HG02870 (cell line): ENCODE results near the gene EMD.
"Not testable (repeated sequence)": the region's sequence is repeated elsewhere in the genome, so short reads cannot be mapped to it uniquely, and the experiment has no call there.

Source experiments
- ATAC-seq: cut with Tn5 transposase; IDR thresholded peaks from one replicate; pipeline ENCODE4 v1.9.1; 2021; ENCODE audit warnings: mild to moderate bottlenecking, moderate library complexity; ENCODE audit not compliant: unreplicated experiment

Gene EMD

DNA sequence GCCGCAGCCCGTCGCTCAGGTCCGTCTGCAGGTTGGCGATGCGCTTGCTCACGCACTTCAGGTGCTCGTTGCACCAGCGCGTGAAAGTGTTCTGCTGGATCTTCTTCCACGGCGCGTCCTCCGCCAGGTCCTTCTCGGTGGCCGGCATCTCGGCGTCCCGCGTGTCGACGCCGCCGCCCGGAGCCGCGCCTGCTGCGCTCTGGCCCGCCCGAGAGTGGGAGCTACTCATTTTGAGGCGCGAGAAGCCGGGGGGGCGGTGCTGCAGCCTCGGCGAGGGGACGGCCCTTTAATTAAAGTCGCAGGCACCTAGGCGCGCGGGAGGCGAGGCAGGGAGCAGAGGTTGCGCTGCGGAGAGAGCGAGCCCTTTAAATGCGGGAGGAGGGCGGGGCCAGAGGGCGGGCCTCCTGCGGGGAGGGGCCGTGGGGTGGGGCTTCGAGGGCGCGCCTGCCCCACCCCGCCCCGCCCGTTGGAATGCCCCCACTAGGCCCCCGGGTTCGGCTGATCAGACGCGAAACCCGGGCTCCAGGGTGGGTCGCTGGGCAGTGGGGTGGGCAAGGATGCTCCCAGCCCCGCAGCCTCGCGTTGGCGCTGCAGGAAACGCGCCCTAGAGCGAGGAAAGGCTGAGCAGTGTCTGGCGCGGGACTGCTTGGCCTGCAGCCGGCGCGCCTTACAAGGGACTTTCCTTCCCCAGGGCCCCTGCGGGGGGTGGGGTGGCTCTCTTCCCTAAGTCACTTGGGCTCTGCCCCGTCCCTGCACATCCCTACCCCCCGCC, 7.9 kb upstream of the EMD start:
- ATAC-seq, result peak; percentile 46

DNA sequence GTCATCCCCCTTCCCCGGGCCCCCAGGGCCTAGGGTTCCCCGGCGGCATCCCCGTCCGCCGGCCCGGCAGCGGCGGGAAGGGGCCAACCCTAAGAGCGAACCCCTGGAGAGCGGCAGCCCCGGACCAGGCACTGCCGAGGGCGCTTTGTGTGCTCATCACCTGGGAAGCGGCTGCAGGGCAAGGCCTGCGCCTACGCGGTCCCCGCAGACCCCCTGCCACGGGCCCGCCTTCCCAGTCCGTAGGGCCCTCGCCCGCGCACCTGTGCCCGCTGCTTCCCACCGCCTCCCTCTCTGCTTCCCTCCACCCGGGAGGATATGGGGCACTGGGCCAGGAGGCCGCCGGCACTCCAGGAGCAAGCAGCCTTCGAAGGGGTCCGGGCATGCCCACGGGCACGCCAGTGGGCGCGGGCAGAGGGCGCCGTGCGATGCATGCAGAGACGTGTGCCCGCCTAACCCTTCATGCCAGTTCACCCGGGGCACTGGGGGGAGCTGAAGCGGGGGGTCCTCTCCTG, 7.2 kb upstream of the EMD start:
- ATAC-seq, result no peak

- ATAC-seq, result no peak
Observed at GRCh38 chrX:154372612-154373022, 6.5 kb upstream of the EMD start.

DNA sequence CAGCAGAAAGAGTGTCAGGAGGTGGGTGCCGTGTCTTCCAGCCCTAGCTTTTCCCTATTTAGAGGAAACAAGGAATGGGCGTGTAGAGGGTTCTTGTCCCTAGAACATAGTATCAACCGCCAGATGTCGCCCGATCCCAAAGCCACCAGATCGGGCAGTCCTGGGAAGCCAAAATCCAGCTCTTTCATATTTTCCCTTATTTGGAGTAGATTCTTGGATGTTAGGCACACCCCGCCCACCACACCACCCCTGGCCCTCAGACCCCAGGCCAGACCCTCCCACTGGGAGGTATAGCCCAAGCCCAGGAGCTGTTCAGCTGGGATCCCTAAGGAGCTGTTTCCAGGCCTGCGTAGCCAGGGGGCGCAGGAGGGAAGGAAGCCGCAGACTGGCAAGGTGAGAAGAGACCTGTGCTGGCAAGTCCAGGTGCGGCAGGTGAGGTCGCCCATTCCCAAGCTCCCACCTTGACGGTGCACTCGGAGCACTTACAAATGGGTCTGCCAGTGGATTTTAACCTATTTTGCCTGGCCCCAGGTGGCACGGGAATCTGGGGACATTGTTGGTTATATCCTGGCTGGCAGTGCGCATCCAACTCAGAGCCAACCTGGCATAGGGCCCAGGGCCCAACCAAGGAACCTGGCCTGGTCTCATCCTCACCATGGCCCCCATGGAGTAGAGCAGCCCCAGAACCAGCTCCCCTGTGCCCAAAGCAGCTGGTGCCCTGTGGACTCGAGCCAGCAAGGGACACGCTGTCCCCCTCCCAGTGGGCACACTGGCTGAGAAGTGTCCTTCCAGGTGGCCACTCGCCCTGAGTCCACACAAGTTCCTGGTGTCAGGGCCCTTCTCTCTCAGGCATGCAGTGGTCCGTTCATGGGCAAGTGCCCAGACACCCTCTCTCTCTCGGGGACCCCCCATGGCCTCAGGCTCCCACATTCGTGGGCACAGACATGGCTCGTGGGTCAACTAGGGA, 5.5 kb upstream of the EMD start:
- ATAC-seq, result no peak

- no peak for ATAC-seq
Observed at GRCh38 chrX:154374313-154375155, 4.6 kb upstream of the EMD start, which contains the start of gene FLNA. Gene FLNA (minus strand): TSS chrX:154374634. CDS start chrX:154371245, 3,389 bp downstream.

GRCh38 chrX:154375156-154375504, 4.0 kb upstream of the EMD start:
- ATAC-seq, result no peak

DNA sequence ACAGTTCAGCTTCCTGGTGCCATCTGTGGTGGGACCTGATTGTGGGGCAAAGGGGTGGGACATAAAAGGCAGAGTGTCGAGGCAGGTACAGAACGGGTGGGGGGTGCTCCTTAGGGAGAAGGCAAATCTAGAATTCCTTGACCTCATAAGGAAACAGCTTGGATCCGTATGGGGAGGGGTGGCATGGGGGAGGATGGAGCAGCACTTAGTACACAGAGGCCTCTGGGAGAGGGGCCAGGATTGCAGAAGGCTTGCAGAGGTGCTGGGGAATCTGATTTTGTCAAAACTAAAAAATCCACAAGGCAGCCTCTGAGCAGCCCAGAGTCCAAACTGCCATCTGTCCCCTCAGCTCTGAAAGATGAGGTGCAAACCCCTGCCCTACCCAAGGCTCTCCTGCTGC, 2.3 kb upstream of the EMD start:
- no peak for ATAC-seq

GRCh38 chrX:154378059-154378798, 866 bp upstream of the EMD start:
- peak; percentile 2 for ATAC-seq

GRCh38 chrX:154379569-154379951, 465 bp downstream of the EMD start:
- peak; percentile 0 for ATAC-seq

DNA sequence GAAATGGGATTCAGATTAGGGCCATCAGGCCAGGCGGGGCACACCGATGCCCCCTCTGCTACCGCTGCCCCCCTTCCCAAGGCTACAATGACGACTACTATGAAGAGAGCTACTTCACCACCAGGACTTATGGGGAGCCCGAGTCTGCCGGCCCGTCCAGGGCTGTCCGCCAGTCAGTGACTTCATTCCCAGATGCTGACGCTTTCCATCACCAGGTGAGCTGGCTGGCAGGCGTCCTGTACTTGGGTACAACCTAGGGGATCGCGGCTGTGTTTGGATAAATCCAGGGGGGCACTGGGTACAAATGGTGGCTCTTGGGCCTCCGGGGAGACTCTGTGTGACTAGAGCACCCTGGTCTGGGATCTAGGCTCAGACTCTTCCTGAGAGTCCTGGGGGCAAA, 1.1 kb downstream of the EMD start:
- ATAC-seq, result no peak

GRCh38 chrX:154380787-154381186, 1.7 kb downstream of the EMD start:
- ATAC-seq, result no peak

DNA sequence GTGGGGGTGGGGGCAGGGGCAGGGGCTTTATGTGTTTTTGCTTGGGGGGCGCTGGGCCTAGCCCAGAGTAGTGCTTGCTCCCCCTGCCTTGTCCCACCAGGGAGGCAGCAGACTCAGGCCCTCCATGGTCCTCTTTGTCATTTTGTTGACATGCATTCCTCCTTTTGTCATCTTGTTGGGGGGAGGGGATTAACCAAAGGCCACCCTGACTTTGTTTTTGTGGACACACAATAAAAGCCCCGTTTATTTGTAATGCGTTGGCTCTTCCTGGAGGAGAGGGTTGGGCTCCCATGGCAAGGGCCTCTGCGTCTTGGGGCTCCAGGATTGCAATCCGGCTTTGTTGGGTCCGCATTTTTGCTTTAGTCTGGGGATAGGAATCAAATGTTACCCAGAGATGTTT, 2.2 kb downstream of the EMD start:
- no peak for ATAC-seq

DNA sequence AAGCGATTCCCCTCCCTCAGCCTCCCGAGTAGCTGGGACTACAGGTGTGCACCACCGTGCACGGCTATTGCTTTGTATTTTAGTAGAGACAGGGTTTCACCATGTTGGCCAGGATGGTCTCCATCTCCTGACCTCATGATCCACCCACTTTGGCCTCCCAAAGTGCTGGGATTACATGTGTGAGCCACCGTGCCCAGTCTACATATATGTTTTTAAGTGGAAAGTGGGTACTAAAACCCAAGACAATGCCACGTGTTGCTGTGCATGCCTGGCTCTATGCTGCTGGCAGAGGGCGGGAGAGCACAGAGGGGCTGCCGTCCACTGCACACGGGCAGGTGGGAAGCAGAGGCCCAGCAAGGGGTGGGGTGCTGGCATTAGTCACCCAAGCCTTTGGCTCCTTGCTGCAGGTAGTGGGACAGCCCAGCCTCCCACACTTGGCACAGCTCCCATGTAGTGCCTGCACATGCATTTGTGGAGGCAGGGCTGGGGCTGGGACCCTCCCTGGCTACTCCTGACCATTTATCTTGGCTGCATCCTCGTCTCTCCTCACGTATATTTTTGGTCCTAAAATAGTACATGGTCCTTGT, 3.5 kb downstream of the EMD start:
- ATAC-seq, result no peak

GRCh38 chrX:154383359-154384283, 4.5 kb downstream of the EMD start:
- no peak for ATAC-seq

DNA sequence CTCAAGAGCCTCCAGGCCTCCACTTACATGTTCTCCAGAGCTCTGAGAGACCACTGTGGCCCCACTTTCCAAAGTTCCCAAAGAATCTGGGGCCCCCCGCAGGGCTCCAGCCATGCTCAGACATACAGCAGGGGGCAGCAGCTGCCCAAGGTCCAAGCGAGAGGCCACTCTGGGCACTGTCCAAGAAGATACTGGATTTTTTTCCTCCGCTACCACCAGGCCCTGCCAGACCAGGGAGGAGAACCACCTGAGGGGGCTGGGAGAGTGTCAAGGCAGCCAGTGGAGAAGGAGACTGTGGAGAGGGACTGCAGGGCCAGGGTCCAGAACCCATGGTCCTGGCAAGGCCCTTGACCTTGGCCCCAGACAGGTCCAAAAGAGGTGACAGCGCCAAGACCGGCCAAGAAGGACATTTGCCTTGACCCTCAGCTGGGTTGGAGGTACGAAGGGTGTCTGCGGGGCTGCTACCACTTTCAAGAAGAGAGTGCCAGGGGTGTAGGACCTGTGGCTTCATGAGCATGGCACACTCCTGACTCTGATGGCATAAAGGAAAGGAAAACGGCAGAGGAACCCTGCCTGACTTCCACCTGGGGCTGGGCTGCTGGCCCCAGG, 5.3 kb downstream of the EMD start:
- no peak for ATAC-seq

DNA sequence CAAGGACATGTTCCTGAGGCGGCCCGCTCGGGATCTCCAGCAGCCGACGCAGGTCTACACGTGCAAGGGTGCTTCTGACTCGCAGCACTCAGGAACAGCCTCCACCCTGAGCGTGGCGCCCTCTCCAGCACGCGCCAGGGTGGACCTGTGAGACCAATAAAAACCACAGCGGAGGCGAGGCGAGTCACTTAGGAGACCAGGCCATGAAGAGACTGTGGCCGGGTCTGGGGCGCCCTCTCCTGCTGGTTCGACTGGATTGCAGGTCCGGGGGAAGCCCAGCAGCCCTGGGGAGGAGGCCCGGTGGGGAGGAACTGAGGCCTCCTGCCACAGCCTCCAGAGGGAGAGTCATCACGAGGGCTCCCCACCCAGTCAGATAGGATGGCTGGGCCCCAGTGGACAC, 9.0 kb downstream of the EMD start:
- not testable (repeated sequence) for ATAC-seq

DNA sequence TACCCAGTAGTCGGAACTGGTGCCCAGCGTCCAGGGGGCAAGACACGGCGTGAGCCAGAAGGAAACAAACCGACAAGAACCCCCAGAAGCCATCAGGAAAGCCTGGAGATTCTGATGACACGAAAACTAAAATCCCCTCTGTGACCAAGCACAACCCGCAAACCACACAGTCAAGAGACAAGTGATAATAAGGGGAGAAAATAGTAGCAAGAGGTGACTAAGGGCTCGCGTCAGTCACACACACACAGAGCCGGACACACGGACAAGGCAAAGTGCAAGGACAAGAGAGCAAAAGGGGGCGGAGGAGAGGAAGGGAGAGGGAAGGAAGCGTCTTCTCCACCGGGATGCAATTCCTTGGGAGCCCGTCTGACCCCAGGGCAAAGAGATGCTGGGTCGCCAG, 9.6 kb downstream of the EMD start:
- not testable (repeated sequence) for ATAC-seq
